T-helper 17 cell (primary cell): Measurements from ENCODE around the gene CDH4. TPM values are rescaled to one million over a fixed set of nuclear protein-coding genes. Genes with fewer than 3 reads are reported as not detected.

Experiments
- ATAC-seq: fragments of 150-1000 bp; cut with Tn5 transposase; 2 replicates; pipeline ENCODE4 v1.10.0; 2021; ENCODE audit warnings: mild to moderate bottlenecking, moderate library complexity
- DNase-seq, 3 donors: peaks; one replicate each; pipeline versions ENCODE4 v3.0.0 to v3.0.0-alpha.2; 2020 to 2021
- H3K9me3 ChIP-seq: one replicate; pipeline ENCODE4 v1.7.0; 2013; ENCODE audit warnings: low read length, mild to moderate bottlenecking; ENCODE audit not compliant: control insufficient read depth, poor library complexity, severe bottlenecking
- H3K27ac Mint-ChIP-seq: one replicate; pipeline ENCODE4 v1.8.0; 2022; ENCODE audit warnings: mild to moderate bottlenecking, moderate library complexity, mixed read lengths
- H3K27me3 Mint-ChIP-seq: one replicate; pipeline ENCODE4 v1.8.0; 2022; ENCODE audit warnings: mixed read lengths
- H3K36me3 Mint-ChIP-seq: one replicate; pipeline ENCODE4 v1.8.0; 2022; ENCODE audit warnings: low read depth, mixed read lengths
- H3K4me1 Mint-ChIP-seq: one replicate; pipeline ENCODE4 v1.8.0; 2022; ENCODE audit warnings: mild to moderate bottlenecking, mixed read lengths
- H3K4me3 Mint-ChIP-seq: one replicate; pipeline ENCODE4 v1.8.0; 2022; ENCODE audit warnings: mild to moderate bottlenecking, moderate library complexity, mixed read lengths
- total RNA-seq, 4 donors: library from RNA in 2 of 4; stranded (reverse) in 2 of 4; gene quantifications; one replicate each; pipeline ENCODE4 v1.2.3 and lab custom pipeline; 2022 to 2026

CDH4 gene
- total RNA-seq, 2 donors from 2014 or later, result 0.55 to 0.67 TPM

DNA sequence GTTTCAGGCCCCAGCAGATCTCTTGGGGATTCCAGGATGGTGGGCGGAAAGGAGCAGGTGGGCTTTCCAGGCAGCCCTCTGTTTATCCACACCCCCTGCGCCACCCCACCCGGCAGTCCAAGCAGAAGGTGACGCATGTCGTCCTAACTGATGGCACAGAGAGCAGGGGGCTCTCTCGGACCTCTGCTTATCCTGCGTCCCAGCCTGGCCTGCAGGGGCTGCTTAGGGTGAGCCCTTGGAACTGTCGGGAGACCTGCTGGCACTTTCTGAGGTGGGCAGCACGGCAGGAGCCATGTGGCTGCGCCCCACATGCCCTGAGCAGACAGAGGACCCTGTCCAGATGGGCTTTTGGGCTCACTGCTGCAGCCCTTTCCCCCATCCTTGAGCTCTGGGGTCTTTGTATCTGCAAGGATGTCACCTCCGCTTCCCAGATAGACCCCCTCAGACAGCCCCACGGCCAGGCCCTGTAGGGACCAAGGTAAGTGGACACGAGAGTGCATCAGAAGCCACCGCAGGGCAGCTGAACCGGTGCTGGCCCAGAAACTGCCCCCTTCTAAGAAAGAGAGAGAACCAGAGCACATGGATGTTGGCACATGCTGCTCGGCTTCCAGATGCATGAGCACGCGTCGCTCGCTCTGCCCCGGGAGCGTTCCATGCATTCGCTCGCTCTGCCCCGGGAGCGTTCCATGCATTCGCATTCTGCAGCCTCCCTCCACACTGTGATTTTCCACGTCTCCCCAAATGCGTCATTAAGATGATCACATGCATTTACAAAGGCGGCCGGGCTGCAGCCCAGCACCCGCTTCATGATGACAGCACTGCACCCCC, 566.9 kb downstream of the CDH4 start:
- no peaks in the 10 kb centered on the region for H3K36me3 Mint-ChIP-seq
- H3K27ac Mint-ChIP-seq, result no peak overlapping the region
- DNase-seq, result no peak
- no peak overlapping the region for H3K4me3 Mint-ChIP-seq
- H3K9me3 ChIP-seq, result no peaks in the 10 kb centered on the region
- no peaks in the 10 kb centered on the region for H3K4me1 Mint-ChIP-seq
- no peak for ATAC-seq
- H3K27me3 Mint-ChIP-seq, result peaks cover 5% of the 10 kb centered on the region

DNA sequence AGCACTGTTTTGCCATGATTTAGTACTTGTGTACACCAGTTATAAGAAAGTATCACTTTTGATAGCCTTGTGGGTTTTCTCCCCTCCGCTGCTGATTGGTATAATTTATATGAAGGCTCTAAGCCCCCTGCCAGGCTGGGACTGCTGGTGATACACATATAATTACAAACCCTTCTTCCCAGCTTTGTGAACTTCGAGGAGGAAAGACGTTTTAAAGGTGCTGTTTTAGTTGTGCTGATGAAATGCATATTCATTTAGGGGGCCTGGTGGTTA, 567.4 kb downstream of the CDH4 start:
- DNase-seq (no peak), ATAC-seq (no peak)
- H3K27ac Mint-ChIP-seq, result no peak overlapping the region
- no peaks in the 10 kb centered on the region for H3K9me3 ChIP-seq
- H3K36me3 Mint-ChIP-seq, result no peaks in the 10 kb centered on the region
- no peak overlapping the region for H3K4me3 Mint-ChIP-seq
- no peaks in the 10 kb centered on the region for H3K4me1 Mint-ChIP-seq
- peaks cover 5% of the 10 kb centered on the region for H3K27me3 Mint-ChIP-seq

DNA sequence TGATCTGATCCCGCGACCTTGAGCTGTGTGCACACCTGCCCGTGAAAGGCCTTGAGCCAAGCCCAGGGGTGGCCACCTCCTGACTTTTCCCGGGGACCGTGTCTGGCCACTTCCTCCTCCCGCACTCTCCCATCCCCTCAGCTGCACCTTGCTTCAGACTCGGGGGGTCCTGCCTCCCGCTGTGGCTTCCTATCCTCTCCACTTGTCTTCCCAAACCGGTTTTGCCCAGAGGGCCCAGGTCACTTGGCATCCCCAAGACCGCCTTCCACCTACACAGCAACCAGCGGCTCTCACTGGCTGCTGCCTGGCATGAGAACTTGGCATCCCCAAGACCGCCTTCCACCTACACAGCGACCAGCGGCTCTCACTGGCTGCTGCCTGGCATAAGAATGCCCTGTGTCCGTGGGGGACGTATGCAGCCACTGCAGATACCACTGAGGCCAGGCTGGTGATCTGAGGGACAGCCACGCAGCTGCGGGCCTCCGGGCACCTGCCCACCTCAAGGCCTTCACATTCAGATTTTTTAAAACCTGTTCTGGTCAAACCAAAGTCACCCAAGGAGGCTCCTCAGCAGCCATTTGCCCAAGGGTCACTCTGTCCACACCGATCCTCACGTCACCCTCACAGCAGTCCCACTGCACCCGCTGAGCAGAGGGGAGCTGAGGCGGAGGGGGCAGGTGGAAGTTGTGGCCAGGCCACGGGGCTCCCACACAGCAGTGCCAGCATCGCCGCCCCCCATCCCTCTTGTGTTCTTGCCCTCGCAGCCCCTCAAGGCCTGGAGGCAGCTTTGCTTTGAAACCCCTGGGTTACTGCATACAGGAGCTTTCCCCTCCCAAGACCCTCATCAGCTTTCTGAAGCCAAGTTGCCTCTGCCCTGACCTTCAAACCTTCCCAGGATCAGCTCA, 568.1 kb downstream of the CDH4 start:
- no peak overlapping the region for H3K4me3 Mint-ChIP-seq
- no peak overlapping the region for H3K27ac Mint-ChIP-seq
- ATAC-seq, result no peak

GRCh38 chr20:61821735-61822134, 569.7 kb downstream of the CDH4 start:
- no peak overlapping the region for H3K27ac Mint-ChIP-seq
- DNase-seq (no peak), ATAC-seq (no peak)
- H3K36me3 Mint-ChIP-seq, result no peaks in the 10 kb centered on the region
- no peak overlapping the region for H3K4me3 Mint-ChIP-seq
- no peaks in the 10 kb centered on the region for H3K4me1 Mint-ChIP-seq
- no peaks in the 10 kb centered on the region for H3K9me3 ChIP-seq
- no peaks in the 10 kb centered on the region for H3K27me3 Mint-ChIP-seq

More for the DNA sequence above, 568.1 kb downstream of the CDH4 start:
- no peak for DNase-seq
- no peaks in the 10 kb centered on the region for H3K9me3 ChIP-seq
- H3K4me1 Mint-ChIP-seq, result no peaks in the 10 kb centered on the region
- peaks cover 1% of the 10 kb centered on the region for H3K27me3 Mint-ChIP-seq
- H3K36me3 Mint-ChIP-seq, result no peaks in the 10 kb centered on the region

GRCh38 chr20:61822396-61822795, 570.3 kb downstream of the CDH4 start:
- DNase-seq, result no peak
- H3K9me3 ChIP-seq, result no peaks in the 10 kb centered on the region
- H3K4me1 Mint-ChIP-seq, result no peaks in the 10 kb centered on the region
- no peak for ATAC-seq
- H3K27me3 Mint-ChIP-seq, result no peaks in the 10 kb centered on the region
- no peaks in the 10 kb centered on the region for H3K36me3 Mint-ChIP-seq
- H3K27ac Mint-ChIP-seq, result no peak overlapping the region
- no peak overlapping the region for H3K4me3 Mint-ChIP-seq

DNA sequence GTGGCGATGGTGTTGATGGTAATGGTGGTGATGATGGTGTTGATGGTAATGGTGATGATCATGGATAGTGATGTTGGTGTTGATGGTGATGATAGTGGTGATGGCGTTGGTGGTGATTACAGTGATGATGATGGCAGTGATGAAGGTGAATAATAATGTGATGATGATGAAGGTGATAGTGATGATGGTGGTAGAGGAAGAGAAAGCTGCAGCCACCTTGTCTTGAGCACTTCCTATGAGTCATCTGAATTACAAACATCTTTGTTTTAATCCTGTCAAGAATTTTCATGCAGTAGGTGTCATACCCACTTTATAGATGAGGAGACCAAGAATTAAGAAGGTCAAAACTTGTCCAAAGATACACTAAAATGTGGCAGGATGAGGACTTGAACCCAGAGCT, 571.2 kb downstream of the CDH4 start:
- H3K9me3 ChIP-seq, result no peaks in the 10 kb centered on the region
- Mint-ChIP-seq H3K27me3 (no peaks in the 10 kb centered on the region), H3K27ac (no peak overlapping the region), H3K36me3 (no peaks in the 10 kb centered on the region), H3K4me1 (no peaks in the 10 kb centered on the region), H3K4me3 (no peak overlapping the region)
- no peak for DNase-seq
- ATAC-seq, result no peak

- peaks cover 3% of the 10 kb centered on the region for H3K36me3 Mint-ChIP-seq
Measured at GRCh38 chr20:61828891-61829290, 576.8 kb downstream of the CDH4 start.

GRCh38 chr20:61829526-61829925, 577.5 kb downstream of the CDH4 start:
- no peaks in the 10 kb centered on the region for H3K9me3 ChIP-seq
- ATAC-seq (no peak), DNase-seq (no peak)
- Mint-ChIP-seq H3K36me3 (peaks cover 3% of the 10 kb centered on the region), H3K27ac (no peak overlapping the region), H3K27me3 (peaks cover 19% of the 10 kb centered on the region), H3K4me1 (no peaks in the 10 kb centered on the region), H3K4me3 (no peak overlapping the region)

More at GRCh38 chr20:61828891-61829290, 576.8 kb downstream of the CDH4 start:
- Mint-ChIP-seq H3K27ac (no peak overlapping the region), H3K4me3 (no peak overlapping the region), H3K4me1 (no peaks in the 10 kb centered on the region), H3K27me3 (peaks cover 19% of the 10 kb centered on the region)
- no peaks in the 10 kb centered on the region for H3K9me3 ChIP-seq
- ATAC-seq, result no peak
- DNase-seq, result no peak

DNA sequence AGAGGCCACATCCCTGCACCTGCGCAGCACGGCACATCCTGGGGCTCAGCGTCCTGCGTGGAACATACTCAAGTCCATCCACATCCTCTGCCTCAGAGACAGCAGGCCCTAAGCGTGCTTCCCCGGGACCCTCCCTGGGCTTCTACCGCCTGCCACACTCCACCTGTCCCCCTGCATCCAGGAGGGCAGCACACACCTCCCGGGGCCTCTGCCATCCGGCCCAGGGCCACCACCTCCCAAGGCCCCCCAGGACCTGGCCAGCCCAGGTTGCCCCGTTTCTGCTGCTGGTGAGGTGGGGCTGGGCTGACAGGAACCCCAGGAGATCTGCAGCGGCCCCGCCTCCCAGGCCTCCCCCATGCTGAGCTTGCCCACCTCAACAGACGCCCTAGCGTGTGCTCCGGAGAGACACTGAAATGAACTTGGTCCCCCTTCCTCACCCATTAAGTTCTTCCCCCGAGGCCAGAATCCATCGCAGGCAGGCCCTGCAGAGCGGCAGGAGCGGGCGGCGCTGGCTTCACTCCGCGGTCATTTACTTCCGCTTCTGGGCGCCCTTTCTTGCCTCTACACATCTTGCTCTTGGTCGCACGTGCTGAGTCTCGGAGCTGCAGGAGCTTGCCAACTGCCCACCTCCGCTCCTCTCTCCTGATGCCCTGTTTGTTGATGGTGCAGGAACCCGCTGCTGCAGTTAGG, 578.3 kb downstream of the CDH4 start:
- H3K9me3 ChIP-seq, result no peaks in the 10 kb centered on the region
- H3K27ac Mint-ChIP-seq, result no peak overlapping the region
- peaks cover 19% of the 10 kb centered on the region for H3K27me3 Mint-ChIP-seq
- DNase-seq, result no peak
- no peak overlapping the region for H3K4me3 Mint-ChIP-seq
- H3K36me3 Mint-ChIP-seq, result peaks cover 3% of the 10 kb centered on the region
- H3K4me1 Mint-ChIP-seq, result no peaks in the 10 kb centered on the region
- no peak for ATAC-seq

DNA sequence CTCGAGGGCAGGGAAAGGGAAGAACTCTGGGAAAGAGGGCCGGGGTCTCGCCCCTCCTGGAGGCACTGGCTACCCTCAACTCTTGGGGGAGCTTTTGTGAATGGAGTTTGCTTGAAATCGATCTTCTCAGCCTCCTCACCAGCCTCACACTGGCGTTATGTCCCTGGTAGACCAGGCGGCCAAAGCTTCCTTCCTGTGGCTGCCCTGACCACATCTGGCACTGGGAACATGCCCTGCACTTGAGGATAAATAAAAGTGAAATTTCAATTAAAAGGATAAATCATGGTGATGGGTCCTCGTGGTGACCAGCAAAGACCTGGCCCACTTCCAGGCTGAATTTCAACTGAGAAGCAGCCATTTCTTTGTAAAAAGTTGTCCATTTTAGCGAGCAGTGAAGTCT, 578.9 kb downstream of the CDH4 start:
- no peak overlapping the region for H3K27ac Mint-ChIP-seq
- ATAC-seq, result no peak

GRCh38 chr20:61832181-61832580, 580.1 kb downstream of the CDH4 start:
- H3K4me1 Mint-ChIP-seq, result no peaks in the 10 kb centered on the region
- DNase-seq (no peak), ATAC-seq (no peak)
- no peak overlapping the region for H3K27ac Mint-ChIP-seq
- H3K4me3 Mint-ChIP-seq, result no peak overlapping the region
- peaks cover 3% of the 10 kb centered on the region for H3K36me3 Mint-ChIP-seq
- peaks cover 19% of the 10 kb centered on the region for H3K27me3 Mint-ChIP-seq
- H3K9me3 ChIP-seq, result no peaks in the 10 kb centered on the region

More for the DNA sequence above, 578.9 kb downstream of the CDH4 start:
- no peak overlapping the region for H3K4me3 Mint-ChIP-seq
- H3K36me3 Mint-ChIP-seq, result peaks cover 3% of the 10 kb centered on the region
- peaks cover 19% of the 10 kb centered on the region for H3K27me3 Mint-ChIP-seq
- no peaks in the 10 kb centered on the region for H3K9me3 ChIP-seq
- no peak for DNase-seq
- H3K4me1 Mint-ChIP-seq, result no peaks in the 10 kb centered on the region

DNA sequence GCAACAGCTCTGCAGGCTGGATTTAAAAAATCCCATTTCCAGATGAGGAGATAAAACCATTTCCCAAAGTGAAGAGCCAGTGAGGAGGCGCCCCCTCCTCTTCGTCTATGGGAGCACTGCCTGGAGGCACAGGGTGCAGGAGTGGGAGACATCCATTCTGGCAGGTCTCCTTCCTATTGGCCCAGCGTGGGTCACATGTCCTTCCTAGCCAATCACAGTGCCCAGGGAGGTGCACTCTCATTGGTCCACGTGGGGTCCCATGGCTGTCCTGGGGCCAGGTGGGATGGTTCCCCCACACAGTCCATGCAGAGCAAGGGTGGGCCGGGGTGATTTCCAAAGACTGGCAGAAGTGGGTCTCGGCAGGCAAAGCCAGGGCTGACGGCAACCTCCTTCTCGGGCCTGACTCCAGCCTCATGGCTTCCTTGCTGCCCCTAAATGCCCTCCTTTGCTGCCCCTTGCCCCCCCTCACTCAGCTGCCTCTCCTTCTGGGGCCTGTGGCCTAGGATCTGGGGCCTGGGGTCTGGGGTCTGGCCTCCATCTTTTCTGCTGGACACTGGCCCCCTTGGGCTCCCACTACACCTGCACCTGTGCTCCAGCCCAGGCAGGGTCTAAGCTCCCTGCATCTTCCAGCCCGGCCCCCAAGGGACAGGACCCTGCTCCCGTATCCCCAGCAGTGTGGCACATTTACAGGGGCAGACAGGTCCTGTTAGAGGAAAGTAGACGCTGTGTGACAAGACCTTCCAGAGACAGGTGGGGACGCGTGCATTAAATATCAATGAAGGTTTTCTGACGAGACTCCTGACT, 581.9 kb downstream of the CDH4 start:
- ATAC-seq (no peak), DNase-seq (no peak)
- no peak overlapping the region for H3K27ac Mint-ChIP-seq
- no peaks in the 10 kb centered on the region for H3K4me1 Mint-ChIP-seq
- peaks cover 3% of the 10 kb centered on the region for H3K36me3 Mint-ChIP-seq
- no peak overlapping the region for H3K4me3 Mint-ChIP-seq
- no peaks in the 10 kb centered on the region for H3K9me3 ChIP-seq
- H3K27me3 Mint-ChIP-seq, result peaks cover 19% of the 10 kb centered on the region
